Mucosa of rectum (tissue), 2 donors: ENCODE results near the gene TADA2B.

Experiments used
- H3K27ac ChIP-seq, 2 donors: one replicate each; pipeline ENCODE4 v1.7.0; 2013; ENCODE audit warnings: inconsistent platforms in 2 of 2, low read depth in 2 of 2, low read length in 2 of 2
- H3K27me3 ChIP-seq, 2 donors: one replicate each; pipeline ENCODE4 v1.7.0; 2013; ENCODE audit warnings: low read length in 2 of 2; ENCODE audit not compliant: control insufficient read depth in 2 of 2, insufficient read depth in 2 of 2
- H3K36me3 ChIP-seq, 2 donors: one replicate each; pipeline ENCODE4 v1.7.0; 2013; ENCODE audit warnings: low read length in 2 of 2; ENCODE audit not compliant: control insufficient read depth in 2 of 2, insufficient read depth in 2 of 2
- H3K4me1 ChIP-seq, 2 donors: one replicate each; pipeline ENCODE4 v1.7.0; 2013; ENCODE audit warnings: low read length in 2 of 2, mild to moderate bottlenecking in 1 of 2; ENCODE audit not compliant: control insufficient read depth in 2 of 2, insufficient read depth in 2 of 2
- H3K4me3 ChIP-seq, 2 donors: one replicate each; pipeline ENCODE4 v1.7.0; 2013; ENCODE audit warnings: low read length in 2 of 2
- H3K9ac ChIP-seq, 2 donors: one replicate each; pipeline ENCODE4 v1.7.0; 2013; ENCODE audit warnings: low read length in 2 of 2, low read depth in 1 of 2, mild to moderate bottlenecking in 1 of 2
- H3K9me3 ChIP-seq, 2 donors: one replicate each; pipeline ENCODE4 v1.7.0; 2013; ENCODE audit warnings: low read length in 2 of 2; ENCODE audit not compliant: control insufficient read depth in 2 of 2
- donor health status: healthy.
- donor health status: Normal muscosa, but diverticular disease.

Gene TADA2B

DNA sequence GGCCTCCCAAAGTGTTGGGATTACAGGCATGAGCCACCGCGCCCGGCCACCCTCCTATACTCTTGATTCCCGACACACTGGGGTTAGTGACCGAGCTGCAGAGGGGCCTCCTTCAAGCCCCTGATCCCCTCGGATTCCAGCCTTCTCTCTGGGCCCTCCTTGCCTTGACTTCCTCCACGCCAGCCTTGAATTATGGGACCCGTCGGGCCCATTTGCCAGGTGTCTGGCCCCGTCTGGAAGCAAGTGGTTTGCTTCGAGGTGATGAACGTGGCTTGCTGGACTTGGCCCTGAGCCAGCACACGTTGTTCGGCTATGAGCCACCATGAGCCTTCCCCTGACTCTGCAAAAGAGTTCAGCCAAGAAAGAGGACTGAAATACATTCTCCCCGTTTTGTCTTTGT is 62.1 kb downstream of the TADA2B start:
- no peak overlapping the region for H3K27ac ChIP-seq

DNA sequence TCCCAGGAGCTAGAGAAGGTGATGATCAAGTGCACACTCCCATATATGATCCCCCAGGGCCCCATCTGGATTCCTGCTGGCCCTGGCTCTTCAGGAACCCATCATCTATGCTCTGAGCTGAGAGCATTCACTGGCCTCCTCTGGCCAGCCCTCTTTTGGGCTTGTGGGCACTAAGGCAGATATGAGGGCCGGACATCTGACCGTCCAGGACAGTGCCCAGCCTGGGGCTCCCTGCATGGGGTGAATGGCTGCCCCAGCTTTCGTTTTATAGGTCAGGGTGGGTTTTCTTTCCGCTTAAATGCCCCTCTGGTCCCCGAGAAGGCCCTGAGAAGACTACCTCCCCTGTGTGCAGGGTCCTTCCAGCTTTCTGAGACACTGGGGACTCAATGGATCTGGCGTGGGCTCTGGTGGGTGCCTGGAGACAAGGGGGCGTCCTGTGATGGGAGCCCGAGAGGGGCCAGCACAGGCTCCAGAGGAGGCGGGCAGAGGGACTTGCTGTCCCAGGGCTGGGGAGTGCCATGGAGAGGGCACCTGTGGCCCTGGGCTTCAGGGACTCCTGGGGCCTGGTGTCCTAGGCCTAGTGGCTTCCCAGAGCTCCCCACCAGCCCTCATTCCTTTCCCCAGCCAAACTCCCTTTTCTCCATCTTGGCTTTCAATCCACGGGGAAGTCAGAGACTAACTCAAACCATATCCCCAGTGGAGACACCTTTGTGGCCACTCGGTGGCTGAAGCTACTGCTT is 64.2 kb downstream of the TADA2B start:
- peaks cover 15 to 16% of the 10 kb centered on the region in 2 donors for H3K4me1 ChIP-seq
- no peak overlapping the region for H3K9ac ChIP-seq
- no peaks in the 10 kb centered on the region for H3K27me3 ChIP-seq
- H3K27ac ChIP-seq: no peak overlapping the region
- H3K4me3 ChIP-seq: no peak overlapping the region
- no peaks in the 10 kb centered on the region for H3K36me3 ChIP-seq
- no peaks in the 10 kb centered on the region for H3K9me3 ChIP-seq

More for the DNA sequence above, 62.1 kb downstream of the TADA2B start:
- H3K27me3 ChIP-seq: no peaks in the 10 kb centered on the region
- H3K9me3 ChIP-seq: no peaks in the 10 kb centered on the region
- H3K9ac ChIP-seq: no peak overlapping the region
- H3K4me3 ChIP-seq: no peak overlapping the region
- H3K4me1 ChIP-seq: peaks cover 19 to 22% of the 10 kb centered on the region in 2 donors
- H3K36me3 ChIP-seq: no peaks in the 10 kb centered on the region
